Kidney tubule cell (primary cell): ENCODE results near the gene FRYL.
"Not testable (repeated sequence)": the region's sequence is repeated elsewhere in the genome, so short reads cannot be mapped to it uniquely, and the experiment has no call there.

ENCODE experiments used
- DNase-seq: peaks from one replicate; pipeline ENCODE4 v3.0.0-alpha.2; 2018; ENCODE audit warnings: low spot score

Gene FRYL

GRCh38 chr4:48698029-48698971, 81.8 kb downstream of the FRYL start:
- DNase-seq, result peak; percentile 90

- not testable (repeated sequence) for DNase-seq
These were observed 82.6 kb downstream of the FRYL start for GRCh38 chr4:48697516-48697915.

GRCh38 chr4:48694824-48695223, 85.3 kb downstream of the FRYL start:
- no peak for DNase-seq

- no peak for DNase-seq
These were observed 86.1 kb downstream of the FRYL start for GRCh38 chr4:48693856-48694574.

GRCh38 chr4:48692897-48693296, 87.2 kb downstream of the FRYL start:
- no peak for DNase-seq

GRCh38 chr4:48692044-48692443, 88.0 kb downstream of the FRYL start:
- no peak for DNase-seq

- DNase-seq, result no peak
These were observed 91.1 kb downstream of the FRYL start for GRCh38 chr4:48688953-48689352.

- no peak for DNase-seq
These were observed 92.6 kb downstream of the FRYL start for GRCh38 chr4:48687313-48688051.

GRCh38 chr4:48686369-48686768, 93.7 kb downstream of the FRYL start:
- no peak for DNase-seq

- no peak for DNase-seq
These were observed 96.1 kb downstream of the FRYL start for GRCh38 chr4:48683784-48684666.

- DNase-seq, result not testable (repeated sequence)
These were observed 97.2 kb downstream of the FRYL start for GRCh38 chr4:48682870-48683269.

GRCh38 chr4:48681856-48682255, 98.2 kb downstream of the FRYL start:
- peak; percentile 45 for DNase-seq

GRCh38 chr4:48680848-48681568, 99.1 kb downstream of the FRYL start:
- no peak for DNase-seq

GRCh38 chr4:48673537-48673936, 106.5 kb downstream of the FRYL start:
- no peak for DNase-seq

- DNase-seq, result no peak
These were observed 109.5 kb downstream of the FRYL start for GRCh38 chr4:48670587-48670986.

- DNase-seq, result peak; percentile 5
These were observed 111.0 kb downstream of the FRYL start for GRCh38 chr4:48669086-48669485.

GRCh38 chr4:48668254-48669017, 111.6 kb downstream of the FRYL start:
- peak; percentile 21 for DNase-seq

- DNase-seq, result no peak
These were observed 112.9 kb downstream of the FRYL start for GRCh38 chr4:48667148-48667547.

GRCh38 chr4:48665555-48666186, 114.4 kb downstream of the FRYL start:
- DNase-seq, result peak; percentile 38
